NCI-H128 (cell line): ENCODE data around the gene DEPP1.

Experiments used
- DNase-seq: peaks from one replicate; lab custom pipeline; 2025; ENCODE audit not compliant: unreplicated experiment; lab: John Stamatoyannopoulos, UW

The DEPP1 gene

GRCh38 chr10:44993922-44994751 is 15.5 kb upstream of the DEPP1 start:
- DNase-seq = no peak

DNA sequence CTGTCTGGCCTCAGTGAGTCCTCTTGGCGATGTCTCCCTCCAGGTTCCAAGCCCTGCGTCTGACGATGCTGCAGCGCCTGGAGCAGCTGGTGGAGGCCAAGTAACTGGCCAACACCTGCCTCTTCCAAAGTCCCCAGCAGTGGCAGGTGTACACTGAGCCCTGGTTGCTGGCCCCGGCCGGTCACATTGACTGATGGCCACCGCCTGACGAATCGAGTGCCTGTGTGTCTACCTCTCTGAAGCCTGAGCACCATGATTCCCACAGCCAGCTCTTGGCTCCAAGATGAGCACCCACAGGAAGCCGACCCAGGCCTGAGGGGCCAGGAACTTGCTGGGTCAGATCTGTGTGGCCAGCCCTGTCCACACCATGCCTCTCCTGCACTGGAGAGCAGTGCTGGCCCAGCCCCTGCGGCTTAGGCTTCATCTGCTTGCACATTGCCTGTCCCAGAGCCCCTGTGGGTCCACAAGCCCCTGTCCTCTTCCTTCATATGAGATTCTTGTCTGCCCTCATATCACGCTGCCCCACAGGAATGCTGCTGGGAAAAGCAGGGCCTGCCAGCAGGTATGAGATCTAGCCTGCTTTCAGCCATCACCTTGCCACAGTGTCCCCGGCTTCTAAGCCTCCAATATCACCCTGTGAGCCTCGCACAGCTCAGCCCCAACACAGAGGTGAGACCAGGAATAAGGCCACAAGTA is 14.8 kb upstream of the DEPP1 start:
- DNase-seq = no peak

- DNase-seq = no peak
Measured at GRCh38 chr10:44992732-44993225, 14.2 kb upstream of the DEPP1 start.

- DNase-seq = no peak
Measured at GRCh38 chr10:44992070-44992731, 13.6 kb upstream of the DEPP1 start.

GRCh38 chr10:44991571-44991970 is 13.0 kb upstream of the DEPP1 start:
- no peak for DNase-seq

DNA sequence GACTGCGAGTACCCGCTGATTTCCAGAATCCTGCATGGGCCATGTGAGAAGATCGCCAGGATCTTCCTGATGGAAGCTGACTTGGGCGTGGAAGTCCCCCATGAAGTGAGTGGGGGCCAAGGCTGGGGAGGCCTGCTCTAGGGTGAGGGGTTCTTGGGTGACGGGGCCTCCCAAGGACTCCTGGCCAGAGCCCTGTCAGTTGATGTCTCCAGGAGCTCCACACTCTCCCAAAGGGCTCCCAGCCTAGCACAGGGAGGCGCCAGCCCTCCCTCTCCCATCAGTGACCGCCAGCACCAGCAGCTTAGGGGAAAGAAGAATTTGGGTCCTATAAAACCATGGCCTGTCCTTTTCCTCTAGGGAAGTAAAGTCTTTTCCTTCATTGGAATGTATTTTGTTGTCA is 12.4 kb upstream of the DEPP1 start:
- no peak for DNase-seq

GRCh38 chr10:44990302-44990655 is 11.7 kb upstream of the DEPP1 start:
- no peak for DNase-seq

GRCh38 chr10:44989597-44990301 is 11.1 kb upstream of the DEPP1 start:
- no peak for DNase-seq

GRCh38 chr10:44988957-44989585 is 10.5 kb upstream of the DEPP1 start:
- DNase-seq = no peak

GRCh38 chr10:44986670-44987069 is 8.1 kb upstream of the DEPP1 start:
- no peak for DNase-seq

DNA sequence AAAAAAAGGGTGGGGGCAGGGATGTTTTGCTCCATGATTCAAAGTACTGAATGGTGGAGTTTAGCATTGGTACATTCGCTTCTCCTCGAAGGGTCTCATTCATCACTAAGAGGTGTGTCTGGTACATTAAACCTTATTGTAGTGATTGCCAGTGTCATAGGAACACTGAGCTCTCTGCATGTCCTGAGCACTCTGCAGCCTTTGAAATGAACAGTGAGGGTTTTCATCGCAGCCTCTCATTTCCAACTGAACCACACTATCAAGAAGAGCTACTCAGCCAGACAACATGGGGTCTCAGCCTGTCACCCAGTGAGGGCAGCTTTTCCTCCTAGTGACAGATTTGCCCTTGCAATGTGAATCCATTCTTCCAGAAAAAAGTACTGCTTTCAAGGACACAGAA is 7.6 kb upstream of the DEPP1 start:
- DNase-seq = no peak

DNA sequence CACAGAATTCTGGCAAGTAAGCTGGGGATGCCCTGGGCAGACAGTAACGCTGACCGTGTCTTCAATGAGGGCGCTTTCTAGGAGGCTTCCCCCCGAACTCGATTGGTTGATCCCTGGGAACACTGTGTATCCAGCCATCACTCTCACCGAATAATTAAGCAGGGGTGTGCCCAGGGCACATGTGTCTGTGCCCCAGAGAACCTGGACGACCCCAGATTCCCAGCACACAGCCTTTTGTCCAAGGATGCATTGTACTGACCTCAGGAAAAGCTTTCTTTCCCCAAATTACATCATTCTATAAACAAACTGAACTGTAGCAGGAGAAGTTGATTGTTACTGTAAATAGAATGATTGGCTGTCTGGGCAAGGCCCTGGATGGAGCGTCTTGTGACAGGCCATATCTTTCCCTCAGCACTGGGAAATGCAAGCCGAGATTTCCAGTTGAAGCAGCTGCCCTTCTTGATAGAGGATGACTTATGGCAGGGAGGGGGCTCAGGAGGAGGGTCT is 6.6 kb upstream of the DEPP1 start:
- no peak for DNase-seq

DNA sequence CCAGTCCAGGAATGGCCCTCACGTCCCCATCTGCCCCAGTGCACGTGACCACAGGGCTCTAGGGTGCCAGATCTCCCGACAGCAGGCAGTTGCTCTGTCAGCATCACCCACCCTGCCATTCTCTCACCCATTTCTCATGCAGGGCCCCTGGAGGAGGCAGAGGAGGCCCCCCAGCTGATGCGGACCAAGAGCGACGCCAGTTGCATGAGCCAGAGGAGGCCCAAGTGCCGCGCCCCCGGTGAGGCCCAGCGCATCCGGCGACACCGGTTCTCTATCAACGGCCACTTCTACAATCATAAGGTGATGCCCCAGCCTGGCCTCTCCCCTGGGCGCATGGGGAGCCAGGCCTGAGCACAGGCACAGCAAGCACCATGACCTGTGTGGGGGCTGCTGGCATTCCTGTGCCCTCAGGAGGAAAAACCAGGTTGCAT is 6.1 kb upstream of the DEPP1 start:
- no peak for DNase-seq

DNA sequence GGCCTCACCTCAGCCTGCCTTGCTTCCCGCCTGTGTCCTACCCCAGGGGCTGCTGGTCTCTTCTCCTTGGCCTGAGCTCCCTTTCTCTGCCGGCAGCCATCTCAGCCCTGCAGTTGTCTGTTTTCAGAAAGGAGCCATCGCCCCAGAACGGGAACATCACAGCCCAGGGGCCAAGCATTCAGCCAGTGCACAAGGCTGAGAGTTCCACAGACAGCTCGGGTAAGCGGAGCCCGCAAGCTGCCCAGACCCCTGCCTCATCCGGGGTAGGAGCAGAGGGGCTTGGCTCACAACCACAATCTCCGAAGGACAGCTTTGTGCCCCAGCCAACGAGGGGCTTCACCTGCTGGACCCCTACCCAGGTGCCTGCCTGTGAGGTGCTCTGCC is 5.3 kb upstream of the DEPP1 start:
- DNase-seq = no peak

DNA sequence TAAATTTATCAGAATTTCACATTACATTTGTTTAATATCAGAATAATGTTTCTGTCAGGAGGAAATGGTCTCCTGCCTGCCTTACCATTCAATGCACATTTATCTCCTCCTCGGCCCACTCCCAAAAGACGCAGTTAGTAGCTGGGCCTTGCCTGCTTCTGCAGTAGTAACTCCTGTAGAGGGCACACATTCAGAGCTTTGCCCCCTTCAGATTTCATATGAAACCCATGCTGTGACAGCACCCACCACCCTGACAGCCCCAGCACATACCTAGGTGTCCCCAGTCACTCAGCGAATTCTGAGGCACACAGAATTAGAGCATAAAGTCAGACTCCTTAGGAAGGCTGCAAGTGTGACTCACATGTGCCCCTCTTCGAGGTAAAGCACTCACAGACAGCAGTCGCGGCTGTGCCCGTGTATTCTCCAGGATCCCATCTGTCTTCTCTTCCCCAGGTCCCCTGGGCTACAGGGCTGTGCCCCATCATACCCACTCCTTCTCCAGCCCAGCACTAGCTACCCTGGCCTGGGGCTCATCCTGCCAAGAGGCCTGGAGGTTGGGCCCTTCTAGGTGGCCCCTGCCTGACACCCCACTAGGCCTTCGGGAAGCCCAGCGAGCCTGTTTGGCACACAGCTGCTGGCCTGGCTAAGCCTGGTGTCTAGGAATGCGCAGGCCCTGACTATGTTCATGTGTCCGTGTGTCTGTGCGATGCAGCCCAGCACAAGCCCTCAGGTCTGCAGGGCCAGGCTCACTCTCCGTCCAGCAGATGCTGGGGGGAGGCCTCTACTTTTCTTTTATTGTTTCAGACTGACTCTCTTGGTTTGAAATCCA is 4.7 kb upstream of the DEPP1 start:
- no peak for DNase-seq

GRCh38 chr10:44982496-44982895 is 3.9 kb upstream of the DEPP1 start:
- no peak for DNase-seq

- no peak for DNase-seq
Measured at GRCh38 chr10:44982114-44982460, 3.5 kb upstream of the DEPP1 start.

- no peak for DNase-seq
Measured at GRCh38 chr10:44981172-44982113, 2.8 kb upstream of the DEPP1 start.
